HL-60/S4 treated with phorbol 12-myristate 13-acetate at 8.2 ng/mL for 4 days and 3 days (cell line): ENCODE results near the gene CROCC2.
"Not testable (repeated sequence)": the region's sequence is repeated elsewhere in the genome, so short reads cannot be mapped to it uniquely, and the experiment has no call there.

ENCODE experiments used
- in situ Hi-C: fragments of 300-500 bp; cut with MboI; formaldehyde crosslinking; loops from 2 replicates; pipeline ENCODE4 v1.15.0; 2022; ENCODE audit warnings: low sequenced_read_pairs

CROCC2 gene

GRCh38 chr2:240964704-240965295 is 58.7 kb downstream of the CROCC2 start:
- in situ Hi-C loops = no loop called here

DNA sequence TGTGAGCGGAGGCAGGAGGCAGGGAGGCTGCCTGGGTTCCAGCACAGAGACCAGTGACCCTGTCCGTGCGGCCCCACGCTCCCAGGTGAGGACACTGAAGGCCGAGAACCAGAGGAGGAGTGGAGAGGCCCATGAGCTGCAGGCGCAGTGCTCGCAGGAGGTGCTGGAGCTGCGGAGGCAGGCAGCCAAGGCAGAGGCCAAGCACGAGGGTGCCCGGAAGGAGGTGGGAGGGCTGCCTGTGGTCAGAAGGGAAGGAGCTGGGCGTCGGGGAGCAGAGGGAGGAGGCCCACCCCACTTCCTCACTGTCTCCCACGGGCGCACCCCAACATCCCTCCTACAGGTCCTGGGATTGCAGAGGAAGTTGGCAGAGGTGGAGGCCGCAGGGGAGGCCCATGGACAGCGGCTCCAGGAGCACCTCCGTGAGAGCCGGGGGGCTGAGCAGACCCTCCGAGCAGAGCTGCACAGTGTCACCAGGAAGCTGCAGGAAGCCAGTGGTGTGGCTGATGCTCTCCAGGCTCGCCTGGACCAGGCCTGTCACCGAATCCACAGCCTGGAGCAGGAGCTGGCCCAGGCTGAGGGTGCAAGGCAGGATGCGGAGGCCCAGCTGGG is 59.3 kb downstream of the CROCC2 start:
- in situ Hi-C loops = no loop called here

DNA sequence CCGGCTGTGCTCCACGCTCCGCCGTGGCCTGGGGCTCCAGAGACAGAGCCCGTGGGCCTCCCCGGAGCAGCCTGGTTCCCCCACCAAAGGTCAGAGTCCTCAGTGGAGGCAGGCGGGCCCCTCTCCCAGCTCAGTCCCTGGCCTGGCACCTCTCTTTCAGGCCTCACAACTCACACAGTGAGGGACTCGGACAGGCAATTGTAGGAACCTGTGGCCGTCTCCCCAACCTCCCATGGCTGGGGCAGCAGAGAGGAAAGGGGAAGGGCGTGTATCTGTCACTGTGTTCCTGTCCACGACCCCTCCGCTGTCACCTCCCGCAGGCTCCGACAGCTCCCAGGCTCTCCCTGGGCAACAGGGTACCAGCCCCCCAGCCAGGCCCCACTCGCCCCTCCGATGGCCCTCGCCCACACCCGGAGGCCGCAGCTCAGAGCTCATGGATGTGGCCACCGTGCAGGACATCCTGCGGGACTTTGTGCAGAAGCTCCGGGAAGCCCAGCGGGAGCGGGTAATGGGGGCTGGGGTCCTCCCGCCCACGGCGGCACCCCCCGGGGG is 59.8 kb downstream of the CROCC2 start:
- in situ Hi-C loops = no loop called here

GRCh38 chr2:240966457-240966905 is 60.3 kb downstream of the CROCC2 start:
- in situ Hi-C loops = no loop called here

DNA sequence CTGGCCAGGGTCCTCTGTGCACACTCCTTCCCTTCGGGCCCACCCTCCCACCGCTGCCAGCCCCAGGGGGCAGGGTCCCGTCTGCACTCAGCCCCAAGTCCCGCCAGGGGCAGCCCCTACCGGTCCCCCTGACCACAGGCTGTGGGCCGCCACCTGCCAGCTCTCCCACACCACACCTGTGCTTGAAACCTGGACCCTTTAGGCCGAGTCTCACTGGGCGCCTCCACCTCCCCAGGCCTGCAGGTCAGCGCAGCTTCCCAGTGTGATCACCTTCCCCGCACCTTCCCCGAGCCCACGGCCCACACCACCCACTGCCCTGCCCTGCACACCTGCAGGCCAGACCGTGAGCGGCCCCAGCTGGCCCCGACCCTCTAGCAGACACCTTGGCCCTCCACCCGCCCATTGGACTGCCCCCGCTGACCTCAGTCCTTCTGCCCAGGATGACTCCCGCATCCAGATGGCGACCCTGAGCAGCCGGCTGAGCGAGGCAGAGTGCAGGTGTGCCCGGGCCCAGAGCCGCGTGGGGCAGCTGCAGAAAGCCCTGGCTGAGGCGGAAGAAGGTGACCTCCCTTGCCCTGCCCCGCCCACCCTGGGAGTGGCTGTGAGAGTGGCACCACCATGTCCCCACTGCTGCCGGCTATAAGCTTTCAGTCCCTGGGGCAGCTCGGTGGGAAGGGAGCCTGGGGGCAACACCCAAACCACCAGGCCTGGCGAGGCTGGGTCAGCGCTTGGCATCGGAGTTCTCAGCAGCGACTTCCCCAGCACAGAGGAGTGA is 61.0 kb downstream of the CROCC2 start:
- in situ Hi-C loops = no loop called here

GRCh38 chr2:240967681-240968621 is 61.8 kb downstream of the CROCC2 start:
- in situ Hi-C loops = no loop called here

DNA sequence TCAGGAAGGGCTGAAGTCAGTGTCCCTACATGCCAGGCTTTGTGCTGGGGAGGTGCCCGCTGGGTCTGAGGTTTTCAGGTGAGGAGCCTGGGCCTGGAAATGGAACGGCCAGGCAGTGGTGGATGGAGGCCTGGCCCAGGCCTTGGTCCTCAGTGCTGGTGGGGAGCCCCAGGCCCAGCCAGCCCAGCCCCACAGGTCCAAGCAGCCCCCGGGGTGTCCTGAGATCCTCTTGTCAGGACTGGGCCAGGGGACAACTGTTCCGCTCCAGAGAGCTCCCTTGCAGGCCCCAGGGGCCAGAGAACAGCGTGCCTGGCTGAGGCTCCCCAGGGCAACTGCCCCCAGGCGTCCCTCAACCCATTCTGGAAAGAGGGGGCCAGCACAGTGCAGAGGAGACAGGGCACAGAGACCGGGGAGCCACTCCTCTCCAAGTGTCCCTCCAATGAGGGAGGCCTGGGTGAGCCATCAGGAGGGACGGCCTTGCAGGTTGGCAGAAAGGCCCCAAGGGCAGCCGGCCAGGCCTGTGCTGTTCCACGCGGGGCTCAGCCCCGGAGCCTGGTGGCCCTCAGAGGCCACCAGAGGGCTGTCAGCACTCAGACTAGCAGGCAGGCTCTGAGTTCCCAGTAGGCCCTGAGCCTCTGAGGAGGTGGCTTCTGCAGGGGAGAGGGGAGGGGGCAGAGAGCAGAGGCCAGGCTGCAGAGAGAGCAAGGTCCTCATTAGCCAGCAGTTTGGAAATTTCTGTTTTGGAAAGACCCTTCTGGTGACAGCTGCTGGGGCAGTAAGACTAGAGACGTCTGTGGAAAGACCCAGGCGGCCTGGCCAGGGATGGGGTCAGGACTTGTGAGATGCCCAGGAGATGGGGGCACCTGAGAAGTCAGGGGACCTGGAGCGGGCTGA is 62.8 kb downstream of the CROCC2 start:
- in situ Hi-C loops = no loop called here

GRCh38 chr2:240970104-240970503 is 64.0 kb downstream of the CROCC2 start:
- in situ Hi-C loops = no loop called here

DNA sequence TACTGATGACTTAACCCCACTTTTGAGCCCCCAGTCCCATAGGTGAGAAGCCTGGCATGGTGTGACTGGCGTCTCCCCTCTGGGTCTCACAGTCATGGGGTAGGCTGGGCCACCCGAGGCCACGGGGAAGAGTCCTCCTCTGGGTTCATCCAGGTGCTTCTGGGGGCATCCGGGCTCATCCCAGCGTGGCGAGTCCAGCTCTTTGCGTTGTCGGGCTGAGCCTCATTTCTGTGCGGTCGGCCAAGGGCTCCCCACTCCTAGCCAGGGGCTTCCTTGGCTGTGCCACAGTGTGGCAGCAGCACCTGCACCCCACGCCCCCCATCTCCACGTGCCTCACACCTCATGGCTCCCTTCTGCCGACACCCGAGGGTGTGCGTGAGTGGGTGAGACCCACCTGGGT is 64.7 kb downstream of the CROCC2 start:
- in situ Hi-C loops = no loop called here

GRCh38 chr2:240972201-240972600 is 66.1 kb downstream of the CROCC2 start:
- in situ Hi-C loops = no loop called here

DNA sequence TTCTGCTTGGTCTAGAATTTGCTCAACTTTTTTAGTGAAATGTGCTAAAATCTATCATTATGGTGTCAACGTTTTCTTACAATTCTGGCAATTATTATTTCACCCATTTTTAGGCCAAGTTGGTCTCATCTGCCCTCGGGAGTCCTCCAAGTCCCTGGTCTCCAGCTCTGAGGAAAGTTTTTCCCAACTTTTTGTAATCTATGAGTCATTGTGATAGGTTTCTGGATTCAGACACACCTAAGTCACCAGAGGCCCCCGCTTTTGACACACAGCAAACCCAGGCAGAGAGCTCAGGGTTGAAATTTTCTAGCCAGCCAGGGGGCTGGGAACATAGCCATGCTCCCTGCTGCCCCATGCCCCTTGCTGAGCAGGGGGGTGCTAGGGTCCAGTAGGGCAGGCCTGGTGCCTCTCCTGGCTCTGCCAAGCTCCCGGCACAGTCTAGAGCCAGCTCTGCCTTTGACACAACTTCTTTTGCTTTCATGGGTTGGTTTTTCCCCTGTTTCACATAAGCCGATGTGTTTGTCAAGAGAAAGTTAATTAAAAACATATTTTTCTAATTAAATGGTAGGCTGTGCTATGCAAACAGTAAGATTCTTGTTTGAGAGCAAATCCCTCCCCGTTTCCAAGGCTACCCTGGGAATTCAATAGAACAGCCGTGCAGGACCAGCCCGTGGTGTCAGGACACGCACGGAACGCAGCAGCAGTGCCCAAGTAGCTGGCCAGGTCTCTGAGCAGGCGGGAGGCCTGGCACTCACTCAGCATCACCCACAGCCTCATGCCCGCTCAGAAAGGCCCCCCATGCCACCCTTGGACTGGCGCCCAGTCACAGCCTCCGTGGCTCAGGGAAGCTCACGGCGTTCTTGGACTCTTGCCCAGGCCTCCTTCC is 66.7 kb downstream of the CROCC2 start:
- in situ Hi-C loops = no loop called here

DNA sequence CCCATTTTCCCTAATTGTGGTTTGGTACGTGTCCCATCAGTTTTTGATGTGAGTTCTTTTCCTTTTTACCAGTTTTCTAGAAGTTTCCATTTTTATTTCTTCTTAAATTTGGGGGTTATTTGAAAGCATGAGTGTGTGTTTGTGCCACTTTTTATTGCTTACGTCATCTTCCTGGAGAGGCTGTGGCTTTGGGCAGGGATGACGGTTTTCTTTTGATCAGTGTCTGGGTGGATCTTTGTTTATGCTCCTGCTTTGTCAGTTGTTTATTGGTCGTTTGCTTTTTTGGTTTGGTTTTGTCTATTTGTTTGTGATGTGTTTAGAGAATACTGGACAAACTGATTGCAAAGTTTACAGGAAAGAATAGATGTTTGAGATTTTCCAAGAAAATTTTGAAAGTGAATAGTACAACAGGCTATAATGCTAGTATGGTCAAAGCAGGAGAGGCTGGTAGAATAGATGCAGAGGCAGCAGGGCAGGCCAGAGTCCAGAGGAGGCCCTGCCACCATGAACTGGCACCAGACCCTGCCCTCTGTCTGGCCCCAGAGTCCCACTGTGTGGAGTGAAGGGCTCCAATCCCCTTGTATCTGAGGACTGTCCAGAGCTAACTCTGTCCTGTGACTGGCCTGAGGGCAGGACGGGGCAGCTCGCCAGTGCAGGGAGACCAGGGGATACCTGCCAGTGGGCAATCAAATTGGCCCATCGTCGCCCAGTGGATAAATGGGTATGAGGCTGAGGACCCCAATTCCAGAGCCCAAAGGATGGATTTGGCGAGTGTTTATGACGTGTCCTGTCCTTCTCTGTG is 68.8 kb downstream of the CROCC2 start:
- in situ Hi-C loops = no loop called here

DNA sequence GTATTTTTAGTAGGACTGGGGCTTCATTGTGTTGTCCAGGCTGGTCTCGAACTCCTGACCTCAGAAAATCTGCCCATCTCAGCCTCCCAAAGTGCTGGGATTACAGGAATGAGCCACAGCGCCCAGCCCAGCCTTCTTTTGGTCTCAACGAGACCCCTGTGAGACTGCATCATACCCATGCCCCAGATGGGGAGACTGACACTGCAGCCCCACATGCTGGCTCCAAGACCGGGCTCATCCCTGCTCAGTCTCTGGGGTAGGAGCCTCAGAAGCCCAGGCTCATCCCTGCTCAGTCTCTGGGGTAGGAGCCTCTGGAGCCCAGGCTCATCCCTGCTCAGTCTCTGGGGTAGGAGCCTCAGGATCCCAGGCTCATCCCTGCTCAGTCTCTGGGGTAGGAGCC is 69.8 kb downstream of the CROCC2 start:
- in situ Hi-C loops = not testable (repeated sequence)

DNA sequence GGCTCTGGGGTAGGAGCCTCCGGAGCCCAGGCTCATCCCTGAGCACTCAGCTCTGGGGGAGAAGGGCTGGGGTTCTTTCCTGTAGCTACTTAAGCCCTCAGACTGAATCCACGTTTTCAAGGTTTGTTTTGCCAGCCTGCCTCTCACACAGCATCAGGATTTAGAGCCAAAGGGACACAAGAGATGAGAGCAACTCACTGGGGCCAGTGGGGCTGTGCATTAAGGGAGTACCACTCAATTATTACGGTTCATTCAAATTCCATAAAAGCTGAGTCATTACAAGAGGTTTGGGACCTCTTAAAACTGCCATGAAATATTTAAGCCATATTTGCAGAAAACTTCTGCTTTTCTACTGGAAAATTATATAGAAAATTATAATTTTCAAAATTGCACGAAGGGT is 75.1 kb downstream of the CROCC2 start:
- in situ Hi-C loops = no loop called here

GRCh38 chr2:240981871-240982800 is 76.0 kb downstream of the CROCC2 start:
- in situ Hi-C loops = no loop called here

DNA sequence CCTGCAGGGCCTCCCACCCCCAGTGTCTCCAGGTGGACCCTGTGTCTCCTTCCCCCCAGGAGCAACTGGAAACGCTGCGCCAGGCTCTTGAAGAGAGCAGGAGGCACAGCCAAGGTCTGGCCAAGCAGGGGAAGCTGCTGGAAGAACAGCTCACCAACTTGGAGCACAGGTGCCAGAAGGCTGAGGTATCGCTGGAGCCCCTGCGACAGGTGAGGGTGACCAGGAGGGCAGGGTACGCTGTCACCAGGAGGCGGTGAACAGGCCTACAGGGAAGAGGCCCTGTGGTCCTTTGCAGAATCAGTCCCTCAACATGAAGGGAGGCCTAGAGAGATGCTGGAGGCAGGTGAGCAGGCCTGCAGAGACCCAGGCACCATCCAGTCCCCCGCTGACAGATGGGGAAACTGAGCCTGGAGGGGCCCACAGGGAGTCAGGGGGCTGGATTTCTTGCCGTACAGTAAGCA is 76.7 kb downstream of the CROCC2 start:
- in situ Hi-C loops = no loop called here
